CD4-positive, alpha-beta T cell treated with Interleukin-4 for 4 hours (primary cell): Measurements from ENCODE around the gene CCDC134.
"Not testable (repeated sequence)": the region's sequence is repeated elsewhere in the genome, so short reads cannot be mapped to it uniquely, and the experiment has no call there.

Experiments
- DNase-seq: peaks from one replicate; pipeline ENCODE4 v3.0.0-alpha.2; 2020

The CCDC134 gene

GRCh38 chr22:41826430-41827383, 26.2 kb downstream of the CCDC134 start:
- DNase-seq: no peak

DNA sequence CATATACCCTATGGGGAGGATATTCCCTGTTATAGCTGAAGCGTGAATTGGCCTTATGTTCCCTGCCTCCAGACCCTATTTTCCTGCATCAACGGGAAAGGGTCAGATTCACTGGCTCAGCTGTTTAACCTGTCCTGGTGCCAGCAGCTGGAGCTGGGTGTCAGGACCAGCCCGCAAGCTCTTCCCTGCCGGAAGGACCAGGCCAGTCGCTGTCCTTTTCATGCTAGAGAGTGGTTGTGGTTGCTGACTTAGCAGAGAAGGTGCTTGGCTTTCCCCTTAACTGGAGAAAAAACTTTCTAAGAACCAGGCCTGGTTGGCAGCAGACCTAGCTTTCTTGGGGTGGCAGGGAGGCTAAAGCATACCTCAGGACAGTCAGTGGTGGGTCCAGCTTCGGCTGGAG, 27.2 kb downstream of the CCDC134 start:
- no peak for DNase-seq

- DNase-seq: no peak
Observed at GRCh38 chr22:41828516-41828915, 28.0 kb downstream of the CCDC134 start.

- no peak for DNase-seq
Observed at GRCh38 chr22:41830174-41830573, 29.7 kb downstream of the CCDC134 start.

- no peak for DNase-seq
Observed at GRCh38 chr22:41831383-41831782, 30.9 kb downstream of the CCDC134 start.

DNA sequence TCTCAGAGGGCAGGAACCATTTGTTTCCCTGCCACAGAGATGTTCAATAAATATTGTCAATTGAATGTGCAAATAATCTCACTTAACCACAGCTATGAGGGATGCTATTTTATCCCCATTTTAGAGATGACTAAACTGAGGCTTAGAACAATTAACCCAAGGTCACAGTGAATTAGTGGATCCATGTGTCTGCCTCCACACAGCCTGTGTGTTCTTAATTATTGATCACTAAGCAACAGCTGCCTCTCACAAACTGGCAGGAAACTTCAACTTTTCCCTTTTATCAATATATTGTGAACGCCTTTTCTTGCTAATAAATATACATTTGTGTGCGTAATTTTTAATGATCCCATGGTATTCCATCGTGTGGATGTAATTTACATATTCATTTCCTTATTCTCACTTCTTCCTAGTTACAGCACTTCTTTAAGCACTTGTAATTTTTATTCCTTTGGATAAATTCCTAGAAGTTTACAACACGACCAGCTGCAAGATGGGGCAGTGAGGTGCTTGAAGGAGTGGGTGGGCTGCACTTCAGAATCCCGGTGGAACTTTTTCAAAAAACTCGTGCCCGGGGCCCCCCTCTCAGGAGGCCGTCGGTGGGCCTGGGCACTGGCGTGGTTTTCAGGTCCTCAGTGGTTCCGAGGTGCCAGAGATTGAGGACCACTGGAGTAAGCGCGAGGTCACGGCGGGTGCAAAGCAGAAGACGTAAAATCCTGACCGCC, 31.5 kb downstream of the CCDC134 start:
- DNase-seq: no peak

- DNase-seq: peak; percentile 99
Observed at GRCh38 chr22:41832553-41833368, 32.3 kb downstream of the CCDC134 start, which contains the start of gene SREBF2. TSS of gene SREBF2 (plus strand) at chr22:41833105. CDS start at chr22:41833271, 166 bp downstream.

- DNase-seq: peak; percentile 30
Observed at GRCh38 chr22:41833369-41834004, 33.0 kb downstream of the CCDC134 start.

DNA sequence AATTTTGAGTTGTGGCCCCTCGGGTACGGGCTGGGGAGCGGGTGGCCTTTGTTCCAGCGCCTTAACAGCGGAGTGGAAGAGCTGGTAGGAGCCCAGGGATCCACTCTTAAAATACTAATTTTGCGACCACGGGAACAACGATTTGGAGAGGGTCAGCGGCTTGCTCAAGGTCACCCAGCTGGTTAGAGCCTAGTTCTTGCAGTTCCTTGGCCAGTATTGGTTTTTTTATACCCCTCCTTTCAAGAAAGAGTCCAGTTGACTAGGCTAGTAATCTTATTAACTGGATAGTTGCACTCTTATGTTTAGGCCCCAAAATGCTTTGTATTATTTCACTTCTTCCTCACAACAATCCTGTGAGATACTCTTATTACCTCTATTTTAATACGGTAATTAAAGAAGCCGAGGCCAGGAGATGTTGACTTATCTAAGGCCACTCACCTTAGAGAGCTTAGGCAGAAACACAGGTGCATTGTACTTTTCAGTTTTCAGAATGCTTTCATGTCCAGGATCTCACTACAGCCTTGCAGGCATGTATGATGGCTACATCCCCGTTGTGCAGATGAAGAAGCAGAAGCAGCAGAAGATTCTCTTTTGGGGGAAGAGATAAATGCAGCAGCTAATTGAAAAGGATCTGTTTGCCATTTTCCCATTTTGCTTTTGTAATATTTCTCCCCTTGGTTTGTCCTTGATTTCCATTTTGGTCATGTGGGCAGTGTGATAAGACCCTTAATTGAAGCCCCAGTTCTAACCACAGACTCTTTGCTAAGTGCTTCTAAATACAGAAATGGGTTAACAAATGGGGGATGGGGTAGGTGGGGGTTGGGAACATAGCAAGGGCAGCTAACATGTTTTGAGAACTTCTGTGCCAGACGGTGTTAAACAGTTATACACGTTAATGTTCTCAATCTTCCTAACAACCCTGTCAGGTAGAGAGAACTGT, 33.8 kb downstream of the CCDC134 start:
- DNase-seq: no peak

DNA sequence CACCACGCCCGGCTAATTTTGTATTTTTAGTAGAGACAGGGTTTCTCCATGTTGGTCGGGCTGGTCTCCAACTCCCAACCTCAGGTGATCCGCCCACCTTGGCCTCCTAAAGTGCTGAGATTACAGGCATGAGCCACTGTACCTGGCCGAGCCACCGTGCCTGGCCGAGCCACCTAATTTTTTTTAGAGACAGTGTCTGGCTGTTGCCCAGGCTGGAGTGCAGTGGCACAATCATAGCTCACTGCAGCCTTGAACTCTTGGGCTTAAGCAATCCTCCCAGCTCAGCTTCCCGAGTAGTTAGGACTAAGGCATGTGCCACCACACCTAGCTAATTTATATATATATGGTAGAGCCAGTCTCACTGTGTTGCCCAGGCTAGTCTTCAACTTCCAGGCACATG, 35.0 kb downstream of the CCDC134 start:
- DNase-seq: not testable (repeated sequence)

- no peak for DNase-seq
Observed at GRCh38 chr22:41836551-41836950, 36.1 kb downstream of the CCDC134 start.

DNA sequence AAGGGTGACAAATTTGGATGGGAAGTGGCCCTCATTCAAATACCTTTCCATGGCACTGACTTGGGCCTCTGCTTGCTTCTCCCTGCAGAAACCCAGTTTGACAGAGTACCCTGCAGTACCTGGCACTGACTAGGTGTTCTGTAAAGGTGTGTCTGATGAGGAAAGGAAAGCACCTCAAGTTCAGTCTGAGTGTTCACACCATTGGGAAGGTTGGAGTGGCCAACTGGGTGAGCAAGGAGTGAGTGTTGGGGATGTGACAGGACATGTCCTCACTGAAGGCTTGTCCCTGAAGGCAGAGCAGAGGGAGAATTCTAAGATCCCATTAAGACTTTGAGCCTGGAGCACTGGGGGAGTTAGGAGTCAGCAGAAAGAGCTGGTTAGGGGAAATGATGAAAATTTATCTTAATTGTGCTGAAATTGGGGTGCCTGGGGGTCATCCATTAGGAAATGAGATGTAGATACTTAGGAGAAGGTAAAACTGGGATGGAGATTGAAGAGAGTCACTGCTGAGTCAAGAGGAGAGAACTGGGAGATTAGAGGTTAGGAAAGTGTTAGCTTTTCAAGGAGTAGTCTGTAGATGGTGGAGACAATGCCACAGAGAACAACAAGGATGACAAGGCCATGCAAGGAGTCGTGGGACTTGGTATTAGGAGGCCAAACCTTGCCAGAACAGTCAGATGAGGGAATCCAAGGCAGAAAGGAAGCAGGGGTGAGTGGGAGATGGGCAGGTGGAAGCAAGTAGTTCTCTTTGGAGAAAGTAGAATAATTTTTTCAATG, 38.6 kb downstream of the CCDC134 start:
- no peak for DNase-seq

DNA sequence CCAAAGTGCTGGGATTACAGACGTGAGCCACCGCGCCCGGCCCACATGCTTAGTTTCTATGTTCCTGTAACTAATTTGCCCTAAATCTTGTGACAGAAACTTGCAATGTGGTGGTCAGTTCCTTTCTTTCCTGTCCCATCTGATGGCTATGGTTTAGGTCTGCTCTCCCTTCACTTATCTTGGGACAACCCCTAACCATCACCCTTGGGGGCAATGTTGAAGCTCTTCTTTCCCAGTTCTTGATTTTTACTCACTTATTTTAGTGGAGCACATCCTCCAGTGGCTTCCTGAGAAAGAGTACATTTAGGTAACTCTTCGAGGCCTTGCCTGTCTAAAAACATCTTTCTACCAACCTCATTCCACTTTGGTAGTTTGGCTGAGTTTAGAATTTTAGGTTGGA, 39.7 kb downstream of the CCDC134 start:
- DNase-seq: no peak

GRCh38 chr22:41841085-41841712, 40.7 kb downstream of the CCDC134 start:
- DNase-seq: no peak

DNA sequence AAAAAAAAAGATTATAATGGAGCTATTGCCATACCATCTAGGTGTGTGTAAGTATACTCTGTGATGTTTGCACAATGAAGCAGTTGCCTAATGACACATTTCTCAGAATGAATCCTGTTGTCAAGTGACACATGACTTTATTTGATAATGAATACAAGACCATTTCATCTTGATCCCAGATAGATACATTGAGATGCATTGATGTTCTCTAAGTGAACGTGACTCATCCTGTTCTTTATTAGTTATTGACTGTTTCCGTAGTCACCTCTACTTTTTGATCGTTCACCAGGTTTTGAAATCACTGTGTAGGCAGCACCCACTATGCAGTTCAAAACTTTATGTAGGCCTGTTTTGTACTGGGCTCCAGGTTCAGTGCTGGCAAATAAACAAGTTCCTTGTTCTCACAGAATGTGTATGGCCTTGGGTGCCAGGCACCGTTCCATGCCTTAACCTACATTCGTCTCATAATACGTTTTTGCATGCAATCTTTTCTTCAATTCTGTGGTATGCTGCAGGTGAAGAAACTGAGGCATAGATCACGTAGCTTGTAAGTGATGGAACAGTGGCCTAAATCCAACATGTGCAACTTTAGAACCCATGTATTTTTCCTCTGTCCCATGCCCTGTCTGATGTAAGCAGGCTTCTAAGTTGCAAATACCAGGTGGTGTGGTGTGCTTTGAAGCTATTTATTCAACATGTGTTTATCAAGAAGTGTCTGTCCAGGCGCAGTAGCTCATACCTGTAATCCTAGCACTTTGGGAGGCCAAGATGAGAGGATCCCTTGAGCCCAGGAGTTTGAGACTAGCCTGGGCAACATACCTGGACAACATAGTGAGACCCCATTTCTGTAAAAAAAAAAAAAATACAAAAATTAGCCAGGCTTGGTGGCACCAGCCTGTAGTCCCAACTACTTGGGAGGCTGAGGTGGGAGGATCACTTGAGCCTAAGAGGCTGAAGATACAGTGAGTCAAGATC, 42.8 kb downstream of the CCDC134 start:
- DNase-seq: peak; percentile 67

GRCh38 chr22:41844036-41844435, 43.6 kb downstream of the CCDC134 start:
- no peak for DNase-seq

GRCh38 chr22:41844513-41844912, 44.0 kb downstream of the CCDC134 start:
- DNase-seq: no peak

- no peak for DNase-seq
Observed at GRCh38 chr22:41845380-41846267, 45.1 kb downstream of the CCDC134 start.
